Neural crest cell (in vitro differentiated cells): Measurements from ENCODE around the gene HLA-DMA. TPM values are rescaled to one million over a fixed set of nuclear protein-coding genes. Genes with fewer than 3 reads are reported as not detected.

Experiments
- DNase-seq: peaks from one replicate; pipeline ENCODE4 v3.0.0; 2021; ENCODE audit warnings: low read depth, mixed read lengths, low spot score
- H3K27ac Mint-ChIP-seq: one replicate; pipeline ENCODE4 v1.8.0; 2021; ENCODE audit warnings: mild to moderate bottlenecking, mixed read lengths; ENCODE audit not compliant: unreplicated experiment
- H3K27me3 Mint-ChIP-seq: 2 replicates; pipeline ENCODE4 v1.8.0; 2021; ENCODE audit warnings: low read depth, mild to moderate bottlenecking, mixed read lengths
- H3K36me3 Mint-ChIP-seq: 2 replicates; pipeline ENCODE4 v1.8.0; 2021; ENCODE audit warnings: low read depth, mild to moderate bottlenecking, mixed read lengths
- H3K4me1 Mint-ChIP-seq: 2 replicates; pipeline ENCODE4 v1.8.0; 2021; ENCODE audit warnings: mixed read lengths
- H3K4me3 Mint-ChIP-seq: one replicate; pipeline ENCODE4 v1.8.0; 2021; ENCODE audit warnings: mild to moderate bottlenecking, mixed read lengths
- H3K9me3 Mint-ChIP-seq: 2 replicates; pipeline ENCODE4 v1.8.0; 2021; ENCODE audit warnings: mixed read lengths
- CTCF ChIP-seq: fragments of 200-600 bp; sonication (generic); conservative IDR thresholded peaks from 2 replicates; pipeline ENCODE4 v1.5.0; 2021; ENCODE audit warnings: antibody characterized with exemption, mild to moderate bottlenecking
- total RNA-seq: library from RNA; stranded (reverse); gene quantifications from 2 replicates; pipeline ENCODE4 v1.2.1, GENCODE V29; 2021

The HLA-DMA gene
- total RNA-seq, 1 donor from 2014 or later, result 1.7 TPM

GRCh38 chr6:32967151-32968091 is 14.5 kb upstream of the HLA-DMA start:
- H3K4me1 Mint-ChIP-seq, result peaks cover 25% of the 10 kb centered on the region
- H3K9me3 Mint-ChIP-seq, result no peaks in the 10 kb centered on the region
- H3K27me3 Mint-ChIP-seq, result peaks cover 29% of the 10 kb centered on the region
- peak overlapping the region; percentile 30 for H3K27ac Mint-ChIP-seq
- no peak for DNase-seq
- H3K36me3 Mint-ChIP-seq, result peaks cover 9% of the 10 kb centered on the region
- H3K4me3 Mint-ChIP-seq, result peak overlapping the region; percentile 93
- peak; percentile 63 for TF ChIP-seq CTCF

- H3K9me3 Mint-ChIP-seq, result peaks cover 5% of the 10 kb centered on the region
- peaks cover 13% of the 10 kb centered on the region for H3K4me1 Mint-ChIP-seq
- no peak overlapping the region for H3K4me3 Mint-ChIP-seq
- no peak overlapping the region for H3K27ac Mint-ChIP-seq
- no peaks in the 10 kb centered on the region for H3K36me3 Mint-ChIP-seq
- no peak for DNase-seq
- peaks cover 8% of the 10 kb centered on the region for H3K27me3 Mint-ChIP-seq
- TF ChIP-seq CTCF, result no peak
Measured at GRCh38 chr6:32964776-32965175, 11.9 kb upstream of the HLA-DMA start.

- Mint-ChIP-seq H3K4me1 (peaks cover 13% of the 10 kb centered on the region), H3K27ac (no peak overlapping the region), H3K27me3 (peaks cover 3% of the 10 kb centered on the region), H3K36me3 (no peaks in the 10 kb centered on the region), H3K4me3 (no peak overlapping the region), H3K9me3 (peaks cover 5% of the 10 kb centered on the region)
- TF ChIP-seq CTCF, result no peak
- DNase-seq, result no peak
Measured at GRCh38 chr6:32963866-32964265, 11.0 kb upstream of the HLA-DMA start.

GRCh38 chr6:32962213-32962826 is 9.4 kb upstream of the HLA-DMA start:
- Mint-ChIP-seq H3K9me3 (peaks cover 5% of the 10 kb centered on the region), H3K4me3 (peak overlapping the region; percentile 13), H3K4me1 (peaks cover 7% of the 10 kb centered on the region), H3K27ac (no peak overlapping the region), H3K36me3 (no peaks in the 10 kb centered on the region), H3K27me3 (no peaks in the 10 kb centered on the region)
- no peak for TF ChIP-seq CTCF
- no peak for DNase-seq

- TF ChIP-seq CTCF, result no peak
- Mint-ChIP-seq H3K9me3 (peaks cover 5% of the 10 kb centered on the region), H3K36me3 (no peaks in the 10 kb centered on the region), H3K27me3 (no peaks in the 10 kb centered on the region), H3K4me1 (no peaks in the 10 kb centered on the region), H3K4me3 (no peak overlapping the region), H3K27ac (no peak overlapping the region)
- no peak for DNase-seq
Measured at GRCh38 chr6:32960563-32960962, 7.7 kb upstream of the HLA-DMA start.
